SK-N-MC (cell line): ENCODE results near the gene CDH4.

Experiments
- EZH2 ChIP-seq: fragments of 200-600 bp; sonication (generic); IDR thresholded peaks from one replicate; pipeline ENCODE4 v1.6.1; 2017; ENCODE audit warnings: antibody characterized with exemption
- FOXP2 ChIP-seq: optimal IDR thresholded peaks from 2 replicates; pipeline ENCODE3; 2011; ENCODE audit warnings: mild to moderate bottlenecking, moderate library complexity; ENCODE audit not compliant: insufficient read depth; ENCODE audit errors: extremely low read length, control extremely low read depth
- POLR2AphosphoS5 ChIP-seq: IDR thresholded peaks from 2 replicates; pipeline ENCODE4 v1.6.1; 2012; ENCODE audit warnings: mild to moderate bottlenecking, low read depth, low read length, borderline replicate concordance

- no peak for TF ChIP-seq EZH2
- no peak for TF ChIP-seq POLR2AphosphoS5
- no peak for TF ChIP-seq FOXP2
Measured at GRCh38 chr20:61217848-61218247, 34.2 kb upstream of the CDH4 start.
